ENCODE measurements around the gene MICALL1.

GRCh38 chr22:37920126-37920525, 14.0 kb downstream of the MICALL1 start:
- TF ChIP-seq CTCF (IDR thresholded peaks at IDR 0.05) (no peak), ZFX (IDR thresholded peaks at IDR 0.05; ENCODE audit: borderline replicate concordance) (no peak)
